ENCODE results near the gene ALKBH8. TPM values are rescaled to one million over a fixed set of nuclear protein-coding genes. Genes with fewer than 3 reads are reported as not detected.
"Not testable (repeated sequence)": the region's sequence is repeated elsewhere in the genome, so short reads cannot be mapped to it uniquely, and the experiment has no call there.

The ALKBH8 gene
- polyA plus RNA-seq, 1 donor (not counting 4 experiments of a cell fraction or from before 2014, with no cell fraction given) = 8.0 TPM

- Histone ChIP-seq H3K9ac (ENCODE audit: control insufficient read depth, extremely low read depth, insufficient read depth, low read length) (no peak overlapping the region), H4K20me1 (ENCODE audit: control insufficient read depth, extremely low read depth, insufficient read depth, low read length) (no peaks in the 10 kb centered on the region), H3K4me1 (ENCODE audit: control insufficient read depth, extremely low read depth, insufficient read depth, low read length) (no peaks in the 10 kb centered on the region), H3K4me3 (ENCODE audit: control insufficient read depth in 2 of 3, extremely low read depth in 1 of 3, insufficient read depth in 2 of 3, low read depth in 1 of 3, low read length in 3 of 3) (no peak overlapping the region), H3K4me2 (ENCODE audit: control insufficient read depth, extremely low read depth, insufficient read depth, low read depth, low read length) (no peak overlapping the region), H3K36me3 (ENCODE audit: control insufficient read depth in 2 of 2, extremely low read depth in 1 of 2, insufficient read depth in 2 of 2, low read length in 2 of 2) (peaks cover 0 to 3% of the 10 kb centered on the region in 2 experiments), H3K27me3 (ENCODE audit: control insufficient read depth, extremely low read depth, insufficient read depth, low read length) (no peaks in the 10 kb centered on the region), H3K9me3 (ENCODE audit: control insufficient read depth, low read depth, low read length) (peaks cover 4% of the 10 kb centered on the region), H3K79me2 (ENCODE audit: control insufficient read depth, insufficient read depth, low read length) (no peaks in the 10 kb centered on the region), H3K9me1 (ENCODE audit: control insufficient read depth, extremely low read depth, insufficient read depth, low read length) (no peaks in the 10 kb centered on the region), H3K27ac (ENCODE audit: control insufficient read depth, insufficient read depth, low read length) (no peak overlapping the region), H2AFZ (ENCODE audit: control insufficient read depth, low read length) (no peak overlapping the region)
- TF ChIP-seq, protein P1, sequence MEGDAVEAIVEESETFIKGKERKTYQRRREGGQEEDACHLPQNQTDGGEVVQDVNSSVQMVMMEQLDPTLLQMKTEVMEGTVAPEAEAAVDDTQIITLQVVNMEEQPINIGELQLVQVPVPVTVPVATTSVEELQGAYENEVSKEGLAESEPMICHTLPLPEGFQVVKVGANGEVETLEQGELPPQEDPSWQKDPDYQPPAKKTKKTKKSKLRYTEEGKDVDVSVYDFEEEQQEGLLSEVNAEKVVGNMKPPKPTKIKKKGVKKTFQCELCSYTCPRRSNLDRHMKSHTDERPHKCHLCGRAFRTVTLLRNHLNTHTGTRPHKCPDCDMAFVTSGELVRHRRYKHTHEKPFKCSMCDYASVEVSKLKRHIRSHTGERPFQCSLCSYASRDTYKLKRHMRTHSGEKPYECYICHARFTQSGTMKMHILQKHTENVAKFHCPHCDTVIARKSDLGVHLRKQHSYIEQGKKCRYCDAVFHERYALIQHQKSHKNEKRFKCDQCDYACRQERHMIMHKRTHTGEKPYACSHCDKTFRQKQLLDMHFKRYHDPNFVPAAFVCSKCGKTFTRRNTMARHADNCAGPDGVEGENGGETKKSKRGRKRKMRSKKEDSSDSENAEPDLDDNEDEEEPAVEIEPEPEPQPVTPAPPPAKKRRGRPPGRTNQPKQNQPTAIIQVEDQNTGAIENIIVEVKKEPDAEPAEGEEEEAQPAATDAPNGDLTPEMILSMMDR (optimal IDR thresholded peaks at IDR 0.05 in 1 of 3, IDR thresholded peaks at IDR 0.05 in 1 of 3, conservative IDR thresholded peaks at IDR 0.05 in 1 of 3; ENCODE audit: extremely low read depth in 1 of 3, insufficient read depth in 2 of 3, low read length in 3 of 3) = no peak
- no peak for TF ChIP-seq EZH2 (IDR thresholded peaks at IDR 0.05; ENCODE audit: low read length)
- no peak for DNase-seq (ENCODE audit: low read depth, low spot score)
- dilution Hi-C loops (cut with MboI; ENCODE audit: extremely low pct_ligation_motif_present, low sequenced_read_pairs) = no loop called here
- no peak for FAIRE-seq
Observed at GRCh38 chr11:107504981-107505380, 60.6 kb downstream of the ALKBH8 start.

- FAIRE-seq (no peak), DNase-seq (ENCODE audit: low read depth, low spot score) (no peak)
- Histone ChIP-seq H3K79me2 (ENCODE audit: control insufficient read depth, insufficient read depth, low read length) (no peaks in the 10 kb centered on the region), H4K20me1 (ENCODE audit: control insufficient read depth, extremely low read depth, insufficient read depth, low read length) (no peaks in the 10 kb centered on the region), H3K36me3 (ENCODE audit: control insufficient read depth in 2 of 2, extremely low read depth in 1 of 2, insufficient read depth in 2 of 2, low read length in 2 of 2) (peaks cover 0 to 3% of the 10 kb centered on the region in 2 experiments), H3K27ac (ENCODE audit: control insufficient read depth, insufficient read depth, low read length) (no peak overlapping the region), H3K27me3 (ENCODE audit: control insufficient read depth, extremely low read depth, insufficient read depth, low read length) (no peaks in the 10 kb centered on the region), H3K4me2 (ENCODE audit: control insufficient read depth, extremely low read depth, insufficient read depth, low read depth, low read length) (no peak overlapping the region), H3K9ac (ENCODE audit: control insufficient read depth, extremely low read depth, insufficient read depth, low read length) (no peak overlapping the region), H3K9me1 (ENCODE audit: control insufficient read depth, extremely low read depth, insufficient read depth, low read length) (no peaks in the 10 kb centered on the region), H3K9me3 (ENCODE audit: control insufficient read depth, low read depth, low read length) (peaks cover 4% of the 10 kb centered on the region), H3K4me1 (ENCODE audit: control insufficient read depth, extremely low read depth, insufficient read depth, low read length) (no peaks in the 10 kb centered on the region), H2AFZ (ENCODE audit: control insufficient read depth, low read length) (no peak overlapping the region), H3K4me3 (ENCODE audit: control insufficient read depth in 2 of 3, extremely low read depth in 1 of 3, insufficient read depth in 2 of 3, low read depth in 1 of 3, low read length in 3 of 3) (no peak overlapping the region)
- no peak for TF ChIP-seq EZH2 (IDR thresholded peaks at IDR 0.05; ENCODE audit: low read length)
- TF ChIP-seq, protein P1 (optimal IDR thresholded peaks at IDR 0.05 in 1 of 3, IDR thresholded peaks at IDR 0.05 in 1 of 3, conservative IDR thresholded peaks at IDR 0.05 in 1 of 3; ENCODE audit: extremely low read depth in 1 of 3, insufficient read depth in 2 of 3, low read length in 3 of 3) = no peak
- dilution Hi-C loops (cut with MboI; ENCODE audit: extremely low pct_ligation_motif_present, low sequenced_read_pairs) = no loop called here
Observed at GRCh38 chr11:107501713-107502112, 63.8 kb downstream of the ALKBH8 start.

GRCh38 chr11:107497371-107497770 is 68.2 kb downstream of the ALKBH8 start:
- peaks cover 19% of the 10 kb centered on the region for H3K4me1 ChIP-seq (ENCODE audit: control insufficient read depth, extremely low read depth, insufficient read depth, low read length)
- H3K36me3 ChIP-seq (ENCODE audit: control insufficient read depth in 2 of 2, extremely low read depth in 1 of 2, insufficient read depth in 2 of 2, low read length in 2 of 2); H3K27me3 ChIP-seq (ENCODE audit: control insufficient read depth, extremely low read depth, insufficient read depth, low read length); H3K27ac ChIP-seq (ENCODE audit: control insufficient read depth, insufficient read depth, low read length); H3K9ac ChIP-seq (ENCODE audit: control insufficient read depth, extremely low read depth, insufficient read depth, low read length); H3K9me1 ChIP-seq (ENCODE audit: control insufficient read depth, extremely low read depth, insufficient read depth, low read length); DNase-seq (ENCODE audit: low read depth, low spot score); FAIRE-seq; H3K79me2 ChIP-seq (ENCODE audit: control insufficient read depth, insufficient read depth, low read length); H3K4me3 ChIP-seq (ENCODE audit: control insufficient read depth in 2 of 3, extremely low read depth in 1 of 3, insufficient read depth in 2 of 3, low read depth in 1 of 3, low read length in 3 of 3); H2AFZ ChIP-seq (ENCODE audit: control insufficient read depth, low read length); H3K9me3 ChIP-seq (ENCODE audit: control insufficient read depth, low read depth, low read length); H3K4me2 ChIP-seq (ENCODE audit: control insufficient read depth, extremely low read depth, insufficient read depth, low read depth, low read length); dilution Hi-C loops (cut with MboI; ENCODE audit: extremely low pct_ligation_motif_present, low sequenced_read_pairs); H4K20me1 ChIP-seq (ENCODE audit: control insufficient read depth, extremely low read depth, insufficient read depth, low read length): not testable (repeated sequence)

Measured in keratinocyte (primary cell).